GM12878 (cell line): ENCODE measurements around the gene SOX2. TPM values are rescaled to one million over a fixed set of nuclear protein-coding genes. Genes with fewer than 3 reads are reported as not detected.

Experiments
- ATAC-seq: fragments of 200-7000 bp; cut with Tn5 transposase; 3 replicates; pipeline ENCODE4 v1.9.1; 2020; ENCODE audit warnings: mild to moderate bottlenecking, moderate library complexity
- BruUV-seq: library from RNA; stranded (reverse); fragments of 400-500 nt; replicated peaks from 2 replicates; lab custom pipeline; 2021; lab: Mats Ljungman, UMichigan
- CTCF ChIA-PET: fragments of 300-600 bp; sonication (Branson Sonifier 250); formaldehyde crosslinking; extraction: SDS; loops from one replicate; lab custom pipeline; 2021; ENCODE audit warnings: inconsistent platforms; lab: Yijun Ruan, JAX
- POLR2A ChIA-PET: fragments of 350-600 bp; formaldehyde crosslinking; extraction: SDS; loops from one replicate; lab custom pipeline; 2021; ENCODE audit warnings: inconsistent platforms; lab: Charles Lee
- RAD21 ChIA-PET: fragments of 300-600 bp; sonication (Branson Sonifier 250); formaldehyde crosslinking; loops from one replicate; lab custom pipeline; 2023; ENCODE audit warnings: antibody characterized with exemption; ENCODE audit not compliant: unreplicated experiment; lab: Charles Lee
- SMC1A ChIA-PET: fragments of 300-600 bp; sonication (Branson Sonifier 250); formaldehyde crosslinking; loops from one replicate; lab custom pipeline; 2023; ENCODE audit not compliant: unreplicated experiment, uncharacterized antibody; lab: Charles Lee
- DNase-seq: peaks from one replicate; pipeline ENCODE4 v3.0.0-alpha.2; 2011; ENCODE audit warnings: low read depth, low spot score
- FAIRE-seq: peaks from 3 replicates; lab custom pipeline; 2011; peaks lifted over from hg19 to GRCh38; lab: Jason Lieb, UNC
- H2AFZ ChIP-seq: 2 replicates; pipeline ENCODE4 v1.6.0; 2011; ENCODE audit warnings: low read depth, low read length, control low read depth; ENCODE audit not compliant: control insufficient read depth
- H3K27ac ChIP-seq: 2 replicates; pipeline ENCODE4 v1.5.1; 2011; ENCODE audit warnings: control low read depth; ENCODE audit not compliant: control insufficient read depth, insufficient read depth
- H3K27me3 ChIP-seq, 2 experiments: replicated peaks in 1 of 2; 2 replicates each; pipeline versions ENCODE4 v1.6.0 to v1.6.1; 2011; ENCODE audit warnings: low read length in 1 of 2; ENCODE audit not compliant: control insufficient read depth in 2 of 2, insufficient read depth in 2 of 2
- H3K36me3 ChIP-seq, 2 experiments: 2 replicates each; pipeline ENCODE4 v1.5.1; 2011; ENCODE audit warnings: low read length in 1 of 2; ENCODE audit not compliant: control insufficient read depth in 2 of 2, insufficient read depth in 2 of 2
- H3K4me1 ChIP-seq: 2 replicates; pipeline ENCODE4 v1.6.1; 2011; ENCODE audit warnings: mild to moderate bottlenecking, low read length, moderate library complexity, mixed read lengths; ENCODE audit not compliant: control insufficient read depth, insufficient read depth
- H3K4me2 ChIP-seq: 2 replicates; pipeline ENCODE4 v1.6.0; 2011; ENCODE audit warnings: control low read depth; ENCODE audit not compliant: control insufficient read depth, insufficient read depth
- H3K4me3 ChIP-seq: fragments of 200-600 bp; sonication (generic); 2 replicates; pipeline ENCODE4 v1.5.1; 2016
- H3K79me2 ChIP-seq: 2 replicates; pipeline ENCODE4 v1.6.0; 2011; ENCODE audit warnings: low read length; ENCODE audit not compliant: control insufficient read depth, insufficient read depth
- H3K9ac ChIP-seq: 2 replicates; pipeline ENCODE4 v1.8.0; 2011; ENCODE audit warnings: low read length, control low read depth, mixed read lengths; ENCODE audit not compliant: control insufficient read depth, insufficient read depth
- H3K9me3 ChIP-seq: replicated peaks from 3 replicates; pipeline ENCODE4 v1.5.1; 2011; ENCODE audit warnings: mild to moderate bottlenecking, low read length; ENCODE audit not compliant: control insufficient read depth, insufficient read depth
- H4K20me1 ChIP-seq: 2 replicates; pipeline ENCODE4 v1.6.0; 2011; ENCODE audit not compliant: control insufficient read depth, insufficient read depth
- ASH2L ChIP-seq: fragments of 300-600, 200-600 bp; sonication (generic); IDR thresholded peaks from 2 replicates; pipeline ENCODE4 v1.6.1; 2017; ENCODE audit warnings: low read depth, mild to moderate bottlenecking, borderline replicate concordance
- IKZF1 ChIP-seq: fragments of 450-650 bp; conservative IDR thresholded peaks from 2 replicates; pipeline ENCODE4 v1.6.1; 2017; ENCODE audit warnings: antibody characterized with exemption, mild to moderate bottlenecking
- NFXL1 ChIP-seq: fragments of 450-650 bp; IDR thresholded peaks from 2 replicates; pipeline ENCODE4 v1.6.1; 2017; ENCODE audit warnings: antibody characterized with exemption, mild to moderate bottlenecking, borderline replicate concordance
- POLR2AphosphoS2 ChIP-seq: IDR thresholded peaks from 2 replicates; pipeline ENCODE4 v1.6.1; 2011; ENCODE audit warnings: low read depth, mild to moderate bottlenecking, low read length, improper control_type of control experiment, moderate library complexity
- RBBP5 ChIP-seq: fragments of 200-600 bp; sonication (generic); conservative IDR thresholded peaks from 2 replicates; pipeline ENCODE4 v1.6.1; 2016
- SRF ChIP-seq, 2 experiments: IDR thresholded peaks; 2 replicates each; pipeline ENCODE4 v1.6.1; 2011; ENCODE audit warnings: low read depth in 2 of 2, low read length in 2 of 2, mild to moderate bottlenecking in 1 of 2, moderate library complexity in 1 of 2
- STAT1 ChIP-seq: fragments of 450-650 bp; conservative IDR thresholded peaks from 2 replicates; pipeline ENCODE4 v1.6.1; 2014; ENCODE audit warnings: antibody characterized with exemption, mild to moderate bottlenecking
- SUZ12 ChIP-seq: fragments of 200-600 bp; sonication (generic); IDR thresholded peaks from one replicate; pipeline ENCODE4 v1.6.1; 2018; ENCODE audit warnings: antibody characterized with exemption, mild to moderate bottlenecking; ENCODE audit not compliant: unreplicated experiment
- TCF7 ChIP-seq: IDR thresholded peaks from 2 replicates; pipeline ENCODE4 v1.6.1; 2014; ENCODE audit warnings: antibody characterized with exemption, borderline replicate concordance
- WGBS: methylation state at CpG from one replicate; pipeline ENCODE4 v1.1.6; 2016; ENCODE audit warnings: low lambda C conversion rate; ENCODE audit not compliant: insufficient replicate concordance, insufficient coverage; ENCODE audit errors: missing lambda C conversion rate; 5-methylcytosine and 5-hydroxymethylcytosine counted together
- in situ Hi-C: fragments of 300-500 bp; cut with MboI; formaldehyde crosslinking; loops from 9 replicates; pipeline ENCODE4 v1.14.3; 2018; ENCODE audit warnings: mixed read lengths
- intact Hi-C: fragments of 100-400 bp; cut with micrococcal nuclease; formaldehyde crosslinking; loops from one replicate; pipeline ENCODE4 v1.14.2; 2022; ENCODE audit not compliant: unreplicated experiment
- polyA plus RNA-seq, 11 experiments: library from polyadenylated mRNA; depleted of rRNA in 4 of 11; unstranded in 6 of 11; stranded (reverse) in 5 of 11; fragments of >200 nt; fragmentation: Nextera tagmentation in 4 of 11; fragmentation: Illumina TruSeq in 1 of 11; extraction: Ambion mirVana in 4 of 11; extraction: Trizol in 1 of 11; gene quantifications; 1 replicate in 1 of 11; 2 replicates in 10 of 11; pipeline versions ENCODE4 v1.2.1 to v1.2.3, GENCODE V29; 2011 to 2016; ENCODE audit warnings: inconsistent platforms in 2 of 11, missing spikeins in 2 of 11, low read depth in 1 of 11
- total RNA-seq, 4 experiments: library from RNA; depleted of rRNA in 3 of 4; stranded (reverse); fragments of >200 nt in 3 of 4; fragmentation: Illumina TruSeq in 1 of 4; extraction: Trizol in 1 of 4; gene quantifications; 2 replicates each; pipeline versions ENCODE4 v1.2.1 to v1.2.3, GENCODE V29; 2013 to 2021
- TF ChIP-seq, protein P1 (sequence below): fragments of 450-650 bp; IDR thresholded peaks from 2 replicates; pipeline ENCODE4 v1.6.1; 2018; ENCODE audit warnings: borderline replicate concordance, mild to moderate bottlenecking; ENCODE audit not compliant: partially characterized antibody

Gene SOX2
- total and polyA plus RNA-seq, 10 of the 15 experiments (the other 5 are each of a cell fraction or from before 2014, with no cell fraction given) = 0.06 to 0.10 (median 0.07) TPM; not detected in 6

DNA sequence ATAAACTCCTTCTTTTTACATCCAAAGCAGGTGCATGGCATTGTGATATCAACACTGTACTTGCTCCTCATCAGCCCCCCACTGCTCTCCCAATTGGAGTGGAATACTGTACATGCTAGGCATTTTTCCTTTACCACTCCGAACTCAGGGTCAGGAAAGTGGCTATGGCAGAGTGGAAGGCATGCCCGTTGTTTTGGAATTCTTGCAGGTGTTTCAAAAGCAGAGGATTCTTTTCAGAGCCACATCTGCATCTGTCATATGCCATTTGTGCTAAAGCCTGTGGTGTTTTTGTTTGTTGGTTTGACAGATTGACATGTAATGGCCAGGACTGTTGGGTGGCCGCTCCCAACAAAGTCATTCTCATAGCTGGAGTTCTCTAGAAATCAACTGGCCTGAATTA lies 41.7 kb downstream of the SOX2 start:
- CTCF ChIA-PET = interaction anchor here (0.7 kb wide), 1 partner anchor 29 kb away, joined by 3 read pairs; no protein-coding TSS in a partner anchor
- BruUV-seq = no TSS peak
- intact Hi-C loops = no loop called here

More for the DNA sequence above, 41.7 kb downstream of the SOX2 start:
- POLR2A ChIA-PET = no interaction called here
- Histone ChIP-seq H3K36me3 (no peaks in the 10 kb centered on the region), H3K27me3 (no peaks in the 10 kb centered on the region; a peak in 1 of 4 replicates), H3K9ac (no peak overlapping the region), H3K4me1 (no peaks in the 10 kb centered on the region), H3K4me2 (no peak overlapping the region), H3K9me3 (no peaks in the 10 kb centered on the region), H2AFZ (no peak overlapping the region), H3K79me2 (no peaks in the 10 kb centered on the region)
- in situ Hi-C loops = no loop called here
- RAD21 ChIA-PET = no interaction called here
- SMC1A ChIA-PET = no interaction called here
- FAIRE-seq (no peak), DNase-seq (no peak)
- 0% methylated on average over 3 of the region's 3 CpGs for WGBS
- TF ChIP-seq NFXL1 (no peak), IKZF1 (no peak), SRF (IDR thresholded peaks at IDR 0.05; ENCODE audit: low read depth in 2 of 2, low read length in 2 of 2) (no peak), RBBP5 (no peak), ASH2L (no peak), STAT1 (no peak), POLR2AphosphoS2 (no peak), SUZ12 (no peak), TCF7 (no peak)
- TF ChIP-seq, protein P1, sequence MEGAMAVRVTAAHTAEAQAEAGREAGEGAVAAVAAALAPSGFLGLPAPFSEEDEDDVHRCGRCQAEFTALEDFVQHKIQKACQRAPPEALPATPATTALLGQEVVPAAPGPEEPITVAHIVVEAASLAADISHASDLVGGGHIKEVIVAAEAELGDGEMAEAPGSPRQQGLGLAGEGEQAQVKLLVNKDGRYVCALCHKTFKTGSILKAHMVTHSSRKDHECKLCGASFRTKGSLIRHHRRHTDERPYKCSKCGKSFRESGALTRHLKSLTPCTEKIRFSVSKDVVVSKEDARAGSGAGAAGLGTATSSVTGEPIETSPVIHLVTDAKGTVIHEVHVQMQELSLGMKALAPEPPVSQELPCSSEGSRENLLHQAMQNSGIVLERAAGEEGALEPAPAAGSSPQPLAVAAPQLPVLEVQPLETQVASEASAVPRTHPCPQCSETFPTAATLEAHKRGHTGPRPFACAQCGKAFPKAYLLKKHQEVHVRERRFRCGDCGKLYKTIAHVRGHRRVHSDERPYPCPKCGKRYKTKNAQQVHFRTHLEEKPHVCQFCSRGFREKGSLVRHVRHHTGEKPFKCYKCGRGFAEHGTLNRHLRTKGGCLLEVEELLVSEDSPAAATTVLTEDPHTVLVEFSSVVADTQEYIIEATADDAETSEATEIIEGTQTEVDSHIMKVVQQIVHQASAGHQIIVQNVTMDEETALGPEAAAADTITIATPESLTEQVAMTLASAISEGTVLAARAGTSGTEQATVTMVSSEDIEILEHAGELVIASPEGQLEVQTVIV = no peak
- TF ChIP-seq, all 136 proteins: peak for 0
- no peak for ATAC-seq
- no peak overlapping the region for H3K27ac ChIP-seq
- no peak overlapping the region for H3K4me3 ChIP-seq
- H4K20me1 ChIP-seq = no peaks in the 10 kb centered on the region
